Stomach (tissue), 4 donors: ENCODE measurements around the gene CZIB.

ENCODE experiments used
- CTCF ChIP-seq, 7 experiments: fragments of 450-650 bp in 4 of 7; fragments of 200-600 bp in 3 of 7; sonication (generic) in 3 of 7; IDR thresholded peaks; one replicate each; pipeline ENCODE4 v1.5.1; 2016 to 2019; ENCODE audit warnings: antibody characterized with exemption in 7 of 7, control low read depth in 2 of 7, mild to moderate bottlenecking in 1 of 7
- POLR2A ChIP-seq, 4 donors: fragments of 450-650 bp; IDR thresholded peaks; one replicate each; pipeline ENCODE4 v1.6.1; 2016; ENCODE audit warnings: antibody characterized with exemption in 4 of 4, control low read depth in 2 of 4, mild to moderate bottlenecking in 1 of 4, moderate library complexity in 1 of 4
- POLR2AphosphoS5 ChIP-seq, 3 donors: sonication (generic); formaldehyde crosslinking; IDR thresholded peaks; one replicate each; pipeline ENCODE4 v1.6.1; 2016; ENCODE audit warnings: antibody characterized with exemption in 3 of 3

- TF ChIP-seq POLR2AphosphoS5 (IDR thresholded peaks at IDR 0.05) (no peak), CTCF (IDR thresholded peaks at IDR 0.05) (no peak), POLR2A (IDR thresholded peaks at IDR 0.05) (no peak)
Measured at GRCh38 chr1:53244141-53244540, 23.7 kb upstream of the CZIB start.
